ENCODE results near the gene IPO13.
A peak's percentile ranks its signal among the peaks of the same experiment; 100 is the strongest.

IPO13 gene

GRCh38 chr1:43951021-43951985, 4.6 kb downstream of the IPO13 start:
- no peak for DNase-seq (ENCODE audit: low read depth)

GRCh38 chr1:43952731-43953346, 6.1 kb downstream of the IPO13 start:
- no peak for DNase-seq (ENCODE audit: low read depth)

- DNase-seq (ENCODE audit: low read depth) = no peak
Measured at GRCh38 chr1:43953361-43953760, 6.6 kb downstream of the IPO13 start.

GRCh38 chr1:43954036-43954435, 7.3 kb downstream of the IPO13 start:
- DNase-seq (ENCODE audit: low read depth) = no peak

- DNase-seq (ENCODE audit: low read depth) = no peak
Measured at GRCh38 chr1:43956234-43956633, 9.5 kb downstream of the IPO13 start.

GRCh38 chr1:43957407-43958040, 10.8 kb downstream of the IPO13 start:
- DNase-seq (ENCODE audit: low read depth) = no peak

GRCh38 chr1:43958351-43959255, 11.9 kb downstream of the IPO13 start:
- DNase-seq (ENCODE audit: low read depth) = no peak

- DNase-seq (ENCODE audit: low read depth) = no peak
Measured at GRCh38 chr1:43960798-43961197, 14.0 kb downstream of the IPO13 start.

GRCh38 chr1:43961692-43962091, 14.9 kb downstream of the IPO13 start:
- DNase-seq (ENCODE audit: low read depth) = no peak

GRCh38 chr1:43962324-43962723, 15.6 kb downstream of the IPO13 start:
- no peak for DNase-seq (ENCODE audit: low read depth)

- DNase-seq (ENCODE audit: low read depth) = no peak
Measured at GRCh38 chr1:43963006-43963405, 16.3 kb downstream of the IPO13 start.

- no peak for DNase-seq (ENCODE audit: low read depth)
Measured at GRCh38 chr1:43963890-43964289, 17.1 kb downstream of the IPO13 start.

- DNase-seq (ENCODE audit: low read depth) = no peak
Measured at GRCh38 chr1:43965316-43965715, 18.6 kb downstream of the IPO13 start.

- DNase-seq (ENCODE audit: low read depth) = no peak
Measured at GRCh38 chr1:43968348-43968948, 21.7 kb downstream of the IPO13 start.

- no peak for DNase-seq (ENCODE audit: low read depth)
Measured at GRCh38 chr1:43969416-43969745, 22.6 kb downstream of the IPO13 start.

- DNase-seq (ENCODE audit: low read depth) = peak; percentile 93
Measured at GRCh38 chr1:43969746-43970466, 23.2 kb downstream of the IPO13 start, which contains the start of gene DPH2. TSS of gene DPH2 (plus strand) at chr1:43970010. CDS start at chr1:43970176, 166 bp downstream.

GRCh38 chr1:43970502-43970901, 23.8 kb downstream of the IPO13 start:
- DNase-seq (ENCODE audit: low read depth) = no peak

GRCh38 chr1:43970911-43971310, 24.2 kb downstream of the IPO13 start:
- no peak for DNase-seq (ENCODE audit: low read depth)

GRCh38 chr1:43971336-43971980, 24.7 kb downstream of the IPO13 start:
- no peak for DNase-seq (ENCODE audit: low read depth)

GRCh38 chr1:43973981-43974442, 27.3 kb downstream of the IPO13 start:
- DNase-seq (ENCODE audit: low read depth) = no peak
